Left ventricle myocardium superior (tissue), 1 donor: Measurements from ENCODE around the gene SSUH2. TPM values are rescaled to one million over a fixed set of nuclear protein-coding genes. Genes with fewer than 3 reads are reported as not detected.

Source experiments
- ATAC-seq: fragments of 200-7000 bp; cut with Tn5 transposase; one replicate; pipeline ENCODE4 v1.9.1; 2020; ENCODE audit warnings: mild to moderate bottlenecking, moderate library complexity
- DNase-seq: peaks from one replicate; pipeline ENCODE4 v3.0.0-alpha.2; 2020
- intact Hi-C: fragments of 100-400 bp; cut with micrococcal nuclease; formaldehyde crosslinking; loops from one replicate; pipeline ENCODE4 v1.11.0; 2022
- total RNA-seq: library from RNA; stranded (reverse); fragmentation: NEBNext Ultra II Directional; extraction: Animal tissue kit (Norgen Biotek cat#: 25700); gene quantifications from one replicate; pipeline ENCODE4 v1.2.1, GENCODE V29; 2021
- donor health status: DM: no; HTN: yes; CAD: no; lungs with severe emphysema.

The SSUH2 gene
- total RNA-seq, 1 donor from 2014 or later, result 0.57 TPM

DNA sequence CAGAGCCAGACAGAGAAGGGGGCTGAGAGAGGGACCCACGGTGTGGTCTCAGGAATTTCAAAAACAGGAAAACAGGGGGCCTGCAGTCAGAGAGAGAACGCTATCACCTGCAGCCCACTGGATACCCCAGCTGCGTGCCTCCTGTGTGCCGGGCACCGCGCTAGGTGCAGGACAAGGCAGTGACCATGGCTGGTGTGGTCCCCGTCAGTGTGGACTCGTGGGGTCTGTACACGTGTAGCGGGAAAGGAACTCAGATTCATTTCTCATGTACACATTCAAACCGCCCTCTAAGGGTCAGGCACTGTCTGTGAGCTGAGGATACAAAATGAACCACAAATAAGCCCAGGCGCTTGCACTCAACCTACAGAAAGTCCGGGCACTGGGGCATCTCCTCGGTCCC lies 20.9 kb downstream of the SSUH2 start:
- ATAC-seq (no peak), DNase-seq (no peak)
- intact Hi-C loops, result loop anchor here (5.0 kb wide), 1 partner anchor 181 kb away; no protein-coding TSS in a partner anchor

GRCh38 chr3:8622873-8623691 lies 21.5 kb downstream of the SSUH2 start:
- ATAC-seq (peak; percentile 90), DNase-seq (peak; percentile 82)
- intact Hi-C loops, result loop anchor here (5.0 kb wide), 1 partner anchor 181 kb away; no protein-coding TSS in a partner anchor

DNA sequence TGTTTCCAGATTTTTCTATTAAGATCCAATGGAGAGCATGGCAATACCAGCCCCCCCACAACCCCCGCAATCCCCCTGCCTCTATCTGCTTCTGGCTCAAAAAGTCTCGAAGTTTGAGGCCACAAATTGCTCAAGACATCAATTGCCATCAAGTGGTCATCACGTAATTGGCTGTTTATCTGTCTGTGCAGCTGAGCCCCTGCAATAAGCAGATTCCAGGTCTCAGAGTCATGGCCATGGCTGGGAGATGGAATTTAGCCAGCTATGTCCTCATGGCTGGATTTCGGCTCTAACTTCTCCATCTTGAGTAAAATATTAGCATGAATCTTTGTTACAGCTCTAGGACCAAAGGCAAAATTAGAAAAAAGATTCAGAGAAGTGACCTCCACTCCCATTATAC lies 22.7 kb downstream of the SSUH2 start:
- ATAC-seq (peak; percentile 50), DNase-seq (no peak)
- intact Hi-C loops, result loop anchor here (5.0 kb wide), 1 partner anchor 180 kb away; no protein-coding TSS in a partner anchor

- ATAC-seq, result no peak
- DNase-seq, result no peak
- intact Hi-C loops, result loop anchor here (5.0 kb wide), 1 partner anchor 179 kb away; no protein-coding TSS in a partner anchor
These were observed 23.5 kb downstream of the SSUH2 start for GRCh38 chr3:8621141-8621540.

DNA sequence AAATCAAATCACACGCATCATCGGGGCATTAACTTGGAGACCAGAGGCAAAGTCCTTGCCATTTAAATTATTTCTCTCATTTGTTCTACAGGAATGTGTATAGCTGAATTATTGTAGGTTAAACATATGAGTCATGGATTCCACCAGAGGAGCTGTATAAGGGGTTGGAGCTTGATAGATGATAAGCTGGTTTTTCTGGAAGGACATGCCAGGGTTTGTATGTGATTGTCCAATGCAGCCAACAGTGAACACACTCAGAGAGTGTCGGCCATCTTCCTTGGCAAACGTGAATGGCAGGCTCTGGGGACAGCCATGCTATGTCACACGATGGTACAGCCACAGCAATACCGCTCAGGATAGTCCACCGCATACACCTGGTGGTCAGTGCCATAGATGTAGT lies 25.1 kb downstream of the SSUH2 start:
- no peak for ATAC-seq
- intact Hi-C loops, result no loop called here
- no peak for DNase-seq

DNA sequence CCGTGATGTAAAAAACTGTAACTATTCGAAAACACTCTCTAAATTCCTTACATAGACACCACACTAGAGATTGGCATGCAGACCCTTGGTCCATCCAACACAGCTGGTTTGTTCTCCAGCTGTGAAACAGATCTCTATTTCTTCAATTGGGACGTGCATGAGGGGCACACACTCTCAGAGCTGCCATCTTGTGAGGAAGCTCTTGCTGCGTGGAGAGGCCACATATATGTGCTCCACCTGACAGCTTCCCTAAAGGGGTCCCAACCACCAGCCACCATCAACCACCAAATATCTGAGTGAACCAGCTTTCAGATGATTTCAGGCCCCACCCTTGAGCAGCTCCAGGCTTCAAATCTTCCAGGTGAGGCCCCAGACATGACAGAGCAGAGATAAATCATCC lies 25.6 kb downstream of the SSUH2 start:
- DNase-seq (no peak), ATAC-seq (no peak)

DNA sequence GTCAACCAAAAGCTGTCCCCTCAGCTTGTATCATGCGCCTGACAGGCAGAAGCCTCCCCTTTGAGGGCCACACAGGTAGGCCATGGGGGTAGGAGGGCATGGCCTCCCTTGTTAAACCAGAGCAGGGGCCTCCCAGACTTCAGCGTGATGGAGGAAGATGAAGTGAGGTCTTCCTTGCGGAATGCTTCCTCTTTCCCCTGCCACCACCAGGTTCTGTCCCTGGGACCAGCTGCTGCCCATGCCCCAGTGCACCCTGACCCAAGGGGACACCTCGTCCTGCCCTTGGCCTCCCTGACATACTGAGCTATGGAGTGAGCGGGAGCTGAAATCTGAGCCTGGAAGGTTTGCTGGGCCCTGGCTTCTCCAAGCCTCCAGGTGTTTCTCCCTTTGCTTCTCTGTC lies 26.7 kb downstream of the SSUH2 start:
- no peak for DNase-seq
- ATAC-seq, result no peak
- intact Hi-C loops, result no loop called here

More for the DNA sequence above, 25.6 kb downstream of the SSUH2 start:
- intact Hi-C loops, result no loop called here

DNA sequence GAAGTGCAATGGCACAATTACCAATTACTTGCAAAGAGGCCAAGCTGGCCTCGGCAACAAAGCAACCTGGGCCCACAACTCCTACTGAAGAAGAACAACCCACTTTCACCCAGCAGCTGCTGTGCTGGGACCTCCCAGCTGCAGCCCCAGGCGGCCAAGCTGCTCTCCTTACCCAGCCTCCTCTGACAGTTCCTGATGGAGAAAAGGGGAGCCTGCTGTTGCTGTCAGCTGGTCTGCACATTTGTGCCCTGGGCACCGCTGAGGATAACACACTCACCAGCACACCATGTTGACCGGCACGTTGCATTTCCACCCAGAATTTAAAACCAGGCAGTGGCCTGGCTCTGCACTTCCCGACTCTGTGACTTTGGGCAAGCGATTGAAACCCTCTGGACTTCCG lies 33.6 kb downstream of the SSUH2 start:
- ATAC-seq (no peak), DNase-seq (no peak)
- intact Hi-C loops, result no loop called here

DNA sequence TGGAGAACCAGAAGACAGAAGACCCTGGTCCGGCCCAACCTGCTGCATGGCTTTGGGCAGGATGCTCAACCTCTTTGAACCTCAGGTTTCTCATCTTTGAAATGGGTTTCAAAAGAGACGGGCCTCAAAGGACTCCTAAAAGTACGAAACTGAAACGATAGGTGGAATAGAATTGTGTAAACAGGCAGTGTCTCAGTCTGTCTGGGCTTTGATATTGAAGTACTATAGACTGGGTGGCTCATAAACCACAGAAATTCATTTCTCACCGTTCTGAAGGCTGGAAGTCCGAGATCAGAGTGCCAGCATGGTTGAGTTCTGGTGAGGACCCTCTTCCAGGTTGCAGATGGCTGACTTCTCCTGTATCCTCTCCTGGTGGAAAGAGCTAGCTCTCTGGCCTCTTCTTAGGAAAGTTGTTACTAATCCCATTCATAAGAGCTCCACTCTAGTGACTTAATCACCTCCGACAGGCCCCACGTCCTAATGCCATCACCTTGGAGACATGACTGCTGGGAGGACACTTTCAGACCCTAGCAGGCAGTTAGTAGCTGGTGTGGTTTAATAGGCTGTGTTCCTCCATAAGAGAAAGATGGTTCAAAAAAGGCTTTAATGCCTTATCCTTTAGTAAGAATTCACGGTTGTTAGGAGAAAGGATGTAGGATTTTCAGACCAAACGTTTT lies 35.7 kb downstream of the SSUH2 start:
- ATAC-seq (no peak), DNase-seq (no peak)
- intact Hi-C loops, result loop anchor here (5.0 kb wide), 1 partner anchor 167 kb away; no protein-coding TSS in a partner anchor

DNA sequence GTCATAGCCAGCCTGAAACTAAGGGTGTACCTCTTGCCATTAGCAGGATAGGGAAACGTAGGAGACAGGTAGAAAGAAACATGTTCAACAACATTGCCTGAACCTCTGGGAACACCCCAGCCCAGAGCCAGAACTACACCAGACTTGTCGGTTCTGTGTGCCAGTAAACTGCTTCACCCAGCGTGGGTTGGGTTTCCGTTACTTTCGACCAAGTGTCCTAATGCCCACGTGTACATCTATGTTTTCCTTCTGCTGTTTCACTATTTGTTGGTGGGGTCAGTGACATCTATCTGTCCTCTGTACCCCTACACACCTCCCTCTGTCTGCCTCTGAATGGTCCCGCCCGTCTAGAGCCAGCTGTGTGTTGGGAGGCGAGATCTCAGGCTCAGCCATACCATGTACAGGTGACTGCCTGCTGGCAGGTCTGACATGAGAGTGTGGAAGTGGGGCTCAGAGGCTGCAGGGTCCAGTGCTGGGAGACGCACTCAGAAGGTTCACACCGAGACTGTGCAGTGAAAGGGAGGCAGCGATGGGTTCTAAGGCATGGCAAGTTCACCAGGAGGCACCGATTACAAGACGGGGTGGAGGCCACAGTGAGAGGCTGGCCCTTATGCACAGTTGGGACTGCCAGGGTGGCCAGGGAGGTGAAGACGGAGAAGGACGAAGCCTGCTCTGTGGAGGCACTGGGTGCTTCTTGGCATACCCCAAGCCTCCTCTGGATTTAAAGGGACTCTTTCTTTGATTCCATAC lies 36.4 kb downstream of the SSUH2 start:
- intact Hi-C loops, result loop anchor here (5.0 kb wide), 1 partner anchor 166 kb away; no protein-coding TSS in a partner anchor
- ATAC-seq, result no peak
- DNase-seq, result no peak

DNA sequence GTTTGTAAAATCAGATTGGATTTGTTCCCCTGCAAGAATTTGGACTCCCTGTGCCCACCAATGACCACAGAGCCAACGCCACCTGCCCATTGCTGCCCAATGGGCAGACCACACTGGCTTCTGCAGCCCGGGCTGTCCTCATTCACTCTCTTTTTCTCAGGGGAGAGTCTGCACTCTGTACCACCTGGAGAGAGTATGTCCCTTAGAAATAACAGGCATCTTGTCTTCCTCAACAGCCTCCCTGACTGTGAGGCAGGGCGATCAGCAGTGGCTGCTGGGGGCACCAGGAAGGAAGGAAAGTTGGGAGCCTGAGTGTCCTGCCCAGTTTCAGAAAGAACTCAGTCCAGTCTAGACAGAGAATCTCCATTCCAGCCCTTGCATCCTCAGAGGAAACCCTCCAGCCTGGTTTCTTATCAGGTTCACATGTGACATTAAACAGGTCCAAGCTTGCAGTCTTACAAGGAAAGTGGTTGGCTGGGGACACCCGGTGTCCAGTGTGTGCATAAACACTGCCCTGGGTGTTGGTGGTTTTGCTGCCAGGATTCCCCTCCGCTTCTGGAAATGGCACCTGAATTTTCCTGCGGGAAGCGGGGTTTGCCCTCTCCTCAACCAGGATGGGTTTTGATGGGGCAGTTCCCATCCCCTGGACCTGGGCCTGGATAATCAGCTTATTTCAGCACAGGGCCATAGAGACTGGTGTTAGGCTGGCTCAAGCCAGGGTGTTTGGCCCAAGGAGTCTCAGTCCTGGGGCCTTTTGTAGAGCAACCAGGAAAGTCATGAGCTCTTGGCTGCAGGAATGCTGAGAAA lies 37.2 kb downstream of the SSUH2 start:
- DNase-seq (peak; percentile 79), ATAC-seq (peak; percentile 97)
- intact Hi-C loops, result loop anchor here (5.0 kb wide), 1 partner anchor 165 kb away; no protein-coding TSS in a partner anchor

- intact Hi-C loops, result loop anchor here (5.0 kb wide), 1 partner anchor 164 kb away; no protein-coding TSS in a partner anchor
- DNase-seq, result no peak
- ATAC-seq, result no peak
These were observed 37.8 kb downstream of the SSUH2 start for GRCh38 chr3:8606701-8607231.

- intact Hi-C loops, result loop anchor here (5.0 kb wide), 1 partner anchor 163 kb away; no protein-coding TSS in a partner anchor
- DNase-seq (no peak), ATAC-seq (no peak)
These were observed 39.6 kb downstream of the SSUH2 start for GRCh38 chr3:8604988-8605387.

GRCh38 chr3:8604006-8604405 lies 40.6 kb downstream of the SSUH2 start:
- DNase-seq (no peak), ATAC-seq (no peak)
- intact Hi-C loops, result no loop called here

- DNase-seq (peak; percentile 62), ATAC-seq (peak; percentile 72)
- intact Hi-C loops, result no loop called here
These were observed 41.4 kb downstream of the SSUH2 start for GRCh38 chr3:8603115-8603710.

GRCh38 chr3:8600457-8600856 lies 44.1 kb downstream of the SSUH2 start:
- intact Hi-C loops, result no loop called here
- ATAC-seq, result no peak
- DNase-seq, result no peak

GRCh38 chr3:8599146-8599545 lies 45.5 kb downstream of the SSUH2 start:
- DNase-seq, result no peak
- ATAC-seq, result no peak
- intact Hi-C loops, result no loop called here
